RWPE2 (cell line): ENCODE measurements around the gene KCNG1.
A peak's percentile ranks its signal among the peaks of the same experiment; 100 is the strongest.

ENCODE experiments used
- ATAC-seq: fragments of 200-7000 bp; cut with Tn5 transposase; 3 replicates; pipeline ENCODE4 v1.9.1; 2021; ENCODE audit warnings: low read depth
- DNase-seq: peaks from one replicate; pipeline ENCODE4 v3.0.0-alpha.2; 2020; ENCODE audit warnings: low spot score
- H3K27ac ChIP-seq: fragments of 450-650 bp; 2 replicates; pipeline ENCODE4 v1.5.1; 2017; ENCODE audit warnings: mild to moderate bottlenecking; ENCODE audit not compliant: poor library complexity, severe bottlenecking
- H3K27me3 ChIP-seq: fragments of 250-450 bp; sonication (Bioruptor Pico); 2 replicates; pipeline ENCODE4 v1.5.1; 2021; ENCODE audit warnings: mild to moderate bottlenecking, moderate library complexity; ENCODE audit not compliant: insufficient read depth, poor library complexity, severe bottlenecking
- H3K36me3 ChIP-seq: fragments of 250-450 bp; sonication (Bioruptor Pico); 2 replicates; pipeline ENCODE4 v1.5.1; 2020; ENCODE audit warnings: low read depth, mild to moderate bottlenecking, moderate library complexity
- H3K4me1 ChIP-seq: fragments of 250-450 bp; sonication (Bioruptor Pico); 2 replicates; pipeline ENCODE4 v1.5.1; 2021; ENCODE audit warnings: mild to moderate bottlenecking, moderate library complexity; ENCODE audit not compliant: insufficient read depth, poor library complexity, severe bottlenecking
- H3K4me3 ChIP-seq: fragments of 250-450 bp; sonication (Bioruptor Pico); 2 replicates; pipeline ENCODE4 v1.5.1; 2021; ENCODE audit warnings: mild to moderate bottlenecking, moderate library complexity; ENCODE audit not compliant: severe bottlenecking
- H3K9me3 ChIP-seq: fragments of 250-450 bp; sonication (Bioruptor Pico); 2 replicates; pipeline ENCODE4 v1.5.1; 2021; ENCODE audit warnings: mild to moderate bottlenecking, moderate library complexity; ENCODE audit not compliant: severe bottlenecking
- CTCF ChIP-seq: fragments of 450-650 bp; IDR thresholded peaks from one replicate; pipeline ENCODE4 v1.5.1; 2017; ENCODE audit warnings: mild to moderate bottlenecking, moderate library complexity; ENCODE audit not compliant: poor library complexity, severe bottlenecking

KCNG1 gene

GRCh38 chr20:50967586-50967985 is 55.3 kb downstream of the KCNG1 start:
- no peaks in the 10 kb centered on the region for H3K9me3 ChIP-seq
- peaks cover under 1% of the 10 kb centered on the region; the same call in 1 of the 2 replicates for H3K36me3 ChIP-seq
- no peak for TF ChIP-seq CTCF
- ATAC-seq (no peak), DNase-seq (no peak)
- no peaks in the 10 kb centered on the region for H3K4me1 ChIP-seq
- no peak overlapping the region for H3K27ac ChIP-seq
- H3K4me3 ChIP-seq: no peak overlapping the region
- no peaks in the 10 kb centered on the region for H3K27me3 ChIP-seq

GRCh38 chr20:50959543-50960126 is 63.3 kb downstream of the KCNG1 start:
- Histone ChIP-seq H3K27ac (peak overlapping the region; percentile 48), H3K36me3 (peaks cover 52% of the 10 kb centered on the region)

GRCh38 chr20:50958615-50959542 is 64.0 kb downstream of the KCNG1 start, which contains the start of gene MOCS3:
Gene MOCS3 (plus strand): TSS chr20:50958818. CDS start chr20:50958843, 25 bp downstream.
- TF ChIP-seq CTCF: peak; percentile 6
- Histone ChIP-seq H3K4me3 (peak within 1 kb of the TSS; percentile 72), H3K36me3 (peaks cover 59% of the 10 kb centered on the region), H3K4me1 (peaks cover 45% of the 10 kb centered on the region), H3K27me3 (no peaks in the 10 kb centered on the region), H3K27ac (peak within 1 kb of the TSS; percentile 48), H3K9me3 (no peaks in the 10 kb centered on the region)
- peak; percentile 96 for DNase-seq
- peak; percentile 68 for ATAC-seq

More at GRCh38 chr20:50959543-50960126, 63.3 kb downstream of the KCNG1 start:
- Histone ChIP-seq H3K9me3 (no peaks in the 10 kb centered on the region), H3K27me3 (no peaks in the 10 kb centered on the region), H3K4me1 (peaks cover 38% of the 10 kb centered on the region), H3K4me3 (peak overlapping the region; percentile 72)
- ATAC-seq (no peak), DNase-seq (no peak)
- TF ChIP-seq CTCF: peak; percentile 0

GRCh38 chr20:50957798-50958614 is 64.9 kb downstream of the KCNG1 start, which contains the start of gene DPM1:
Gene DPM1 (minus strand): TSS chr20:50958532. CDS start chr20:50958523, 9 bp downstream.
- H3K36me3 ChIP-seq: peaks cover 68% of the 10 kb centered on the region
- no peaks in the 10 kb centered on the region for H3K9me3 ChIP-seq
- H3K4me3 ChIP-seq: peak within 1 kb of the TSS; percentile 72
- no peaks in the 10 kb centered on the region for H3K27me3 ChIP-seq
- peak within 1 kb of the TSS; percentile 48 for H3K27ac ChIP-seq
- DNase-seq: peak; percentile 97
- H3K4me1 ChIP-seq: peaks cover 46% of the 10 kb centered on the region
- no peak for TF ChIP-seq CTCF
- ATAC-seq: peak; percentile 72
